HG02981 (cell line): ENCODE results near the gene GRAMD1B.
"Not testable (repeated sequence)": the region's sequence is repeated elsewhere in the genome, so short reads cannot be mapped to it uniquely, and the experiment has no call there.

Experiments used
- ATAC-seq: cut with Tn5 transposase; IDR thresholded peaks from one replicate; pipeline ENCODE4 v1.9.1; 2021; ENCODE audit warnings: mild to moderate bottlenecking, moderate library complexity; ENCODE audit not compliant: unreplicated experiment

Gene GRAMD1B

GRCh38 chr11:123562158-123562557, 132.1 kb downstream of the GRAMD1B start:
- ATAC-seq: no peak

DNA sequence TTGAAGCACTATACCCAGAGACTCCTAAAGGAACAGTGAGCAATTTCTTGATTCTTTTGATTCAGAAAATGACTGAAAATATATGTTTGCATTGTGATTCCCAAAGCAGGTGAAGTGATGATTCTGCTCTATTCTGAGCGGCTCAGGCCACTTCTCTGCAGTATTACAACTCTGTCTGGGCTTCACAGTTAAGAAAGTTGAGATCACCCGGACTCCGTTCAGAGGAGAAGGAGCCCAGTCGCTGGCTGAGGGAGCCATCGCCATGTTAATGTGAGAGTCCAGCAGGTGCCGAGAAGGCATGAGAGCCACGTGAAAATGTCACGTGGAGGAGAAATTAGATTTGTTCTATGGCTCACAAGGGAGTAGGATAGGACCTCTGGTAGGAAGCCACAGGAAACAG, 132.8 kb downstream of the GRAMD1B start:
- ATAC-seq: no peak

DNA sequence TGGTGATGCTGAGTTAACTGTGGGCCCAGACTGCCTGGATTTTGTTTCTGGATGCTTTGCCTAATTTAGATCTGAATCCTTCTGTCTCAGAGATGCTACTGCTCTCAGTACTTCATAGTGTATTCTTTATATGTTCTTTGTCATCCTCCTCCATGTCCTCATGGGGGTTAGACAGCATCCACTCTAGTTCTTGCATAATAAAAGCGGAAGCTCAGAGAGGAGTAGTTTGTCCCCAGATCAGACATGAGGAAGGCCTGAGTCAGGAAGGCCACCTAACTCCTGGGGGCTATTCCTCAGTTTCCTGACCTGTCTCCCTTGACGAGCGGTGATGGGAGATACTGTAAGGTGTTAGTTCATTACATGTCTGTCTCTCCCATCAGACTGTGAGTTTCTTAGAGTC, 134.2 kb downstream of the GRAMD1B start:
- no peak for ATAC-seq

- ATAC-seq: no peak
Measured at GRCh38 chr11:123566852-123567251, 136.8 kb downstream of the GRAMD1B start.

DNA sequence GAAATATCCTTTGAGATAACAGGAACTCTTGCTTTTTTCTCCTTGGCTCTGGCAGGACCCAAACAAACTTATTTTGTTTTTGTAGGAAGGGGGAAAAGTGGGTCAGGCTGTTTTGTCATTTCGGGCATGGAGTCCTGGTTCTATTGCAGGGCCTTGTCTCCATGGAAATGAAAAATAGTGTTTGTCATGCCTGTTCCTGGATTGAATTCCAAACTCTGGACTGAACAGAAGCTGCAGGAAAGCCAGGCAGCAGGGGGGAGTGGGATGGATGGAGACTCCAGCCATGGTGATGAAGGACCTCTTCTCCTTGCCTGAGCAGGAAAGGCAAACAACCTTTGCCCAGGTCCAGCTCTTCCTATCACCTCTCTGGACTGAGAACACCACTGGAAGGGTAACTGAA, 137.4 kb downstream of the GRAMD1B start:
- no peak for ATAC-seq

DNA sequence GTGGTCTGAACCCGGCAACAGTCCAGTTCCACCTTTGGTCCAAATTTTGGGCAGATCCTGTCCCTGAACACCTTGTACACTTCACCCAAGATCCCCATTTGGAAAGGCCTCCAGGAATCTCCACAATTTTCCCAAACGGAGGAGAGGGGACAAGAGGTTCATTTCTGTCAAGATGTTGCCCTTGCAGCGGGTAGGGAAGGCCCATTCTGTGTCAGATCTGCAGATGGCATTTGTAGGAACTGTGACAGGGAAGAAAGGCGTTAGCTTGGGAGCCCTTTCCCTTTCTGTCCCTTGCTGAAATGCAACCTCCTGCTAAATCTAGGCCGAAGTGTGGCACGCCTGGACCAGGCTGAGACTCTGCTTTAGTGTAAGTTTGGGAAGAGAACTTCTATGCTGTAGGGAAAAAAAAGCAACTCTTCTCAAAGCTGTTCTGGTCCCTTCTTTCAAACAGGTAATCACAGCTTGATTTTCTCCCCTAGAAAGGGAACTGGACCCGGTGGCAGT, 138.3 kb downstream of the GRAMD1B start:
- ATAC-seq: no peak

DNA sequence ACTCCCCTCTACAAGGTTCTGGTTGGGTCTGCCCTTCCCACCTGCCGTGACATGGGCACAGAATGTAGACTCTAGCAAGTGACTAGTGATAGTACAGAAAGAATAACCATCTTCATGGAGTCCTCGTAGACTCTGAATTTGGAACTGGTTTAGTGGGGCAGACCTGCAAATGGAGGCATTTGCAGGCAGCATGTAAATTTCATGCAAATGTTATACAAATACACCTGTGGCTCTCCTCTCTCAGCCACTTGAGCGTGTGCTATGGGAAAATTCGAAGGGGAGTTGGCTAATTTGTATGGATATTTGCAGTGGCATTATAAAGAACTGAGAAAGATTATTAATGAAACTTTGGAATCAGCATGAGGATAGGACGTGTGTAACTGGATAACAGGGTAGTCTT, 139.3 kb downstream of the GRAMD1B start:
- ATAC-seq: no peak

DNA sequence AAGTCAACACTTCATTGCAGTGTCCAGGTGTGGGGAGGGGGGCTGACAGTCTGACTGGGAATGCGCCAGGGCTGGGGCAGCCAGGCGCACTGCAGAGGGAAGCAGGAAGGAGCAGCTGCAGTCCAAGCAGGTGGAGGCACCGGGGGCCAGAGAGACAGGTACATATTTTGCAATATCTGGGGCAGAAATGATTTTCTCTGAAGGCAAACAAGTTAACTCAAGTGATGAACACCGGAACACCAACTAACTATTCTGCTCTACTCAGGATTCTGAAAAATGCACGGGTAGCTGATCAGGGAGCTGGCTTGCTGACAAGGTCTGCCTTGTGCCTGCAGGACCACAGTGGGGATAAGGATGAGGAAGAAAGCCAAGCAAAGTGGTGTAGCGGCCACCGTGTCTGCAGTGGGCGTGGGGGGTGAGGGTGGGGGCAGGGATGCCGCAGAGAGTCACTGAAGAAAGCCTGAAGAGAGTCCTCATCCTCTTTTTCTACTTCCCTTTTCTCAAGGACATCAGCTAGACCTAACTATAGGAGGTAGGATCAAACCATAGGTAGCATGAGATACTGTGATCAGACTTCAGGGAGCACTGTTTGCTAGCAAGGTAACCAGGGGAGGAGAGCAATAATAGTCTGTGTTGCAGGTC, 141.0 kb downstream of the GRAMD1B start:
- ATAC-seq: no peak

DNA sequence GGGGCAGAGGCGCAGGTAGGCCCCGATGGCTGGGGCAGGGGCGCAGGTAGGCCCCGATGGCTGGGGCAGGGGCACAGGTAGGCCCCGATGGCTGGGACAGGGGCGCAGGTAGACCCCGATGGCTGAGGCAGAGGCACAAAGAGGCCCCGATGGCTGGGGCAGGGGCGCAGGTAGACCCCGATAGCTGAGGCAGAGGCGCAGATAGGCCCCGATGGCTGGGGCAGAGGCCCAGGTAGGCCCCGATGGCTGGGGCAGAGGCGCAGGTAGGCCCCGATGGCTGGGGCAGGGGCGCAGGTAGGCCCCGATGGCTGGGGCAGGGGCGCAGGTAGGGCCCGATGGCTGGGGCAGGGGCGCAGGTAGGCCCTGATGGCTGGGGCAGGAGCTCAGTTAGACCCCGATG, 142.7 kb downstream of the GRAMD1B start:
- not testable (repeated sequence) for ATAC-seq

DNA sequence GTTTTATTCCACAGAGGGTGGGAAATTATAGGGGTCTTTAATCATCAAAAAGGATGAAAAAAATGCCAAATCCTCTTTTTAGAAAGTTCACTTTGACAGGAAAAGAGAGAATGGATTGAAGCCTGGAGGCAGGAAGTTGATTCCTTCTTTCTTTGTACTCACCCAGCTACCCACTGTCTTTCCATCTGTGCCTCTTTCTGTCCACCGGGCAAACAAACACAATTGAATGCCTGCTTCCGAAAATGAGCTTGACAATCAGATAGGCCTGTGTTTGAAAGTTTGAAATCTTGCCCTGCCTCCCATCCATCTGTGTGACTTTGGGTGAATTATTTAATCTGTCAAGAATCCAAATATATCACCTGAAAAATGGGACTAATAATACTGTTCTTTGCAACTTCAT, 143.2 kb downstream of the GRAMD1B start:
- no peak for ATAC-seq

DNA sequence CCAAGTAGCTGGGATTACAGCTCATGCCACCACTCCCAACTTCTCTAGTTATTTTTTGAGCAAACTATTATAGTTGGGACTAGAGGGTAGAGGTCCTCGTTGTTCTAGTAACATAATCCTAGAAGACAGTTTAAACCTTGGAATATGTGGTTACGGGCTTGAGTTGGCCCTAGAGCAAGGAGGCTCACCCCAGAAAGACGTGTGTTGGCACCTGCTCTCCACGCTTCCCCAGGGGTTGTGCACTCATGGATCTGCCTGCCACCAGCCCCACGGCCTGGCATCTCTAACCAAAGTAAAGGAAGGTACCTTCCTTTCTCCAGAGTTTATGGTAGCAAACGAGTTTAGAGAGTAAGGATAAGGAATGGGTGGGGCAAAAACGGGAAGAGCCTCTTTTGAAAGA, 145.4 kb downstream of the GRAMD1B start:
- ATAC-seq: no peak

- no peak for ATAC-seq
Measured at GRCh38 chr11:123576082-123576481, 146.0 kb downstream of the GRAMD1B start.

DNA sequence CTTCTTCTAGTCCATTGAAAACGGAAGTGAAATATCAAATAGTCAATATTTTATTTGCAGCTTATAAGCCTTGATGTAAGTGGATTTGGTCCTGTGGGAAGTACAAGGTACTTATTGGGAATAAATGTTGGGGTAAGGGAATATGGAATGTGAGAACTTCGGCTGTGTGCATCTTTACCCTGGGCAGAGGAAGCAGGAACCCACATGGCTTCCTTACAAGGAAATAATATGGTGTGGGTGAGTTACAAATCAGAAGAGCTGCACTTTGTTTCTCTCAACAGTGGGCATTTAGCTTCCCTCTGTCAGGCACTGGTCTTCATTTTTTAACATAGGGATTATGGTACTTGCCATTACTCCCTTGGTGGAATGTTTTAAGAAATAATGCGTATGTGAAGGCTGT, 146.4 kb downstream of the GRAMD1B start:
- no peak for ATAC-seq

DNA sequence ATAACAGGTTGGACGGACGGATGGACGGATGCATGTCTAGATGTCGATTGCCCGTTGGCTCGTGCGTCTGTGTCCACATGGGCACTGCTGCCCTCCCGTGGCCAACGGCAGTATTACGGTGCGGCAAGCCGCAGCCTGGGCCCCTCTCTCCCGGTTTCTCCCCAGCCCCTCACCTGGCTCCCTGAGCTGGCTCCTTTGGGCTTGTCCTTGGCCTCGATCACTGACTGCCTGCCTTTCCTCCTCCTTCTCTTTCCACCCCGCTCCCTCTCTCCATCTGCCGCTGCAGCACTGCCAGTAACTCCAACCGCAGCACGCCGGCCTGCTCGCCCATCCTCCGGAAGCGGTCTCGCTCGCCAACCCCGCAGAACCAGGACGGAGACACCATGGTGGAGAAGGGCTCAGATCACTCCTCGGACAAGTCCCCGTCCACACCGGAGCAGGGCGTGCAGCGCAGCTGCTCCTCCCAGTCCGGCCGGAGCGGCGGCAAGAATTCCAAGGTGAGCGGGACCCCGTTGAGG, 147.1 kb downstream of the GRAMD1B start:
- ATAC-seq: peak; percentile 71

DNA sequence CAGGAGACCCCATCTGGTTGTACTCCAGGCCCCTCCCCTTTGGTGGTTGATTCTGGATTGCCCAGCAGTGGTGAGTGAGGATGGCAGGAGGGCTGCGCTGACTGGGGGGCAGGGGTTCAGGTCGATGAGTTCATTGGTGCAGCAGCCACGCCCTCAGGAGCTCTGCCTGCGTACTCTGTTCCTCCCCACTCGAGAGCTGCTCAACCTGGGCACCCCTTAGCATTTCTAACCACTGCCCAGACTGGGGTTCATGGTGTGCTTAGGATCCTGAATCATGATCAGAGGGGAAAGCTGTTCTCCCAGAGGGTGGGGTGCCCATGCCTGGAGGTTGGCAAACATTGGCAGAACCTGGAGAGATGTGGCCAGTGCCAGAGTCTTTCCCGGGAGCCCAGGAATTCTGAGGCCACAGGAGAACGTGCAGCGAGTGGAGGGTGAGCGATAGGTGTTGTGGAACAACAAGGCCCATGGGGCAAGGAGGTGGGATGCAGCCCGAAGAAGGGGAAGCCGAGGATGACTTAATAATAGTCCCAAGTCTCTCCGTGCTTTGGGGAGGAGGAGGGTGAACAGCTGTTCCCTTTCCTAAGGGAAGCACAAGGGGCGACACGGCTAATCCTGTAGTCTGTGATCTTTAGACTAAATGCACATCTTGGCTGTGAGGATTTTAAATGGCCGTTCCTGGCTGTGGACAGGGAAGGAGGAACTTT, 148.9 kb downstream of the GRAMD1B start:
- ATAC-seq: no peak

GRCh38 chr11:123579482-123579812, 149.4 kb downstream of the GRAMD1B start:
- no peak for ATAC-seq

GRCh38 chr11:123580137-123580536, 150.1 kb downstream of the GRAMD1B start:
- ATAC-seq: no peak

DNA sequence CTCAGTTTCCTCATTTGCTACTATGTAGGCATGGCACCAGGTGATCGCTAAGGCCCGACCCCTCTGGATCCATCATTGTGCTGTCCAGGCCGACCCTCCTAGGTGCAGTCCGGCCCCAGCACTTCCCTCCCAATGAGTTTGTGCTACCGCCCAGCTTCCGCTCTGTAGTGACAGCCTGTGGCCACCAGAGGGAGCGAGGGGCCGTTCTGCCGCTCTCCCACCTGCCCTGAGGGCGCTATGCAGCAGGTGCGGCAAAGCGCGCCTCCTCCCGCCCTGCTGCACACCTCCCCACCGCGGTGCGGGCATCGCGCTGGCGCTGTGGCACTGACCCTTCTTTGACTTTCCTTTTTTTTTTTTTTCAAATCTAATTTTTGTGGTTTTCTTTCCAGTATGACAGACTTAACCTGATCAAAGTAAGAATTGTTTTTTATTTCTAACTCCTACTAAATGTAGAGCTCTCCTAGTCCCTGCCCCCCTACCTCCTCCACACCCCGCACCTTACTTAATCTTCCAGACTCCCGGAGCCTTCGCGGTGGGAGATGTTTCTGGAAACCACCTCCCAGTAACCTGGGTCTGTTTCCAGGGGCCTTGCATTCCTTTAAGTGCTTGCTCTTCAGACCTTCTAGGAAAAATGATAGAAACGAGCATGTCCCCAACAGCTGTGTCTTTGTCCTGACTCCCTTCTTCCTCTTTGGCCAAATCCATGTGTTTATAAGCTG, 150.6 kb downstream of the GRAMD1B start:
- peak; percentile 72 for ATAC-seq

- no peak for ATAC-seq
Measured at GRCh38 chr11:123581651-123582399, 151.8 kb downstream of the GRAMD1B start.

- ATAC-seq: no peak
Measured at GRCh38 chr11:123582992-123583504, 153.0 kb downstream of the GRAMD1B start.

- no peak for ATAC-seq
Measured at GRCh38 chr11:123584186-123584585, 154.1 kb downstream of the GRAMD1B start.
